Ishikawa (cell line): ENCODE measurements around the gene PIGP.

Experiments used
- CREB1 ChIP-seq: IDR thresholded peaks from 2 replicates; pipeline ENCODE4 v1.6.1; 2012; ENCODE audit warnings: low read depth
- EGR1 ChIP-seq: IDR thresholded peaks from 2 replicates; pipeline ENCODE4 v1.6.1; 2012
- NFIC ChIP-seq: IDR thresholded peaks from 2 replicates; pipeline ENCODE4 v1.6.1; 2012
- RAD21 ChIP-seq: IDR thresholded peaks from 2 replicates; pipeline ENCODE4 v1.6.1; 2012; ENCODE audit warnings: low read depth
- REST ChIP-seq: IDR thresholded peaks from 2 replicates; pipeline ENCODE4 v1.6.1; 2012; ENCODE audit warnings: low read depth, mild to moderate bottlenecking
- TAF1 ChIP-seq: IDR thresholded peaks from 2 replicates; pipeline ENCODE4 v1.6.1; 2012; ENCODE audit warnings: low read depth, mild to moderate bottlenecking
- YY1 ChIP-seq: IDR thresholded peaks from 2 replicates; pipeline ENCODE4 v1.6.1; 2012; ENCODE audit warnings: low read depth
- TF ChIP-seq, protein P1 (sequence below): IDR thresholded peaks from 2 replicates; pipeline ENCODE4 v1.6.1; 2012
- TF ChIP-seq, protein P2 (sequence below): IDR thresholded peaks from 2 replicates; pipeline ENCODE4 v1.6.1; 2012

DNA sequence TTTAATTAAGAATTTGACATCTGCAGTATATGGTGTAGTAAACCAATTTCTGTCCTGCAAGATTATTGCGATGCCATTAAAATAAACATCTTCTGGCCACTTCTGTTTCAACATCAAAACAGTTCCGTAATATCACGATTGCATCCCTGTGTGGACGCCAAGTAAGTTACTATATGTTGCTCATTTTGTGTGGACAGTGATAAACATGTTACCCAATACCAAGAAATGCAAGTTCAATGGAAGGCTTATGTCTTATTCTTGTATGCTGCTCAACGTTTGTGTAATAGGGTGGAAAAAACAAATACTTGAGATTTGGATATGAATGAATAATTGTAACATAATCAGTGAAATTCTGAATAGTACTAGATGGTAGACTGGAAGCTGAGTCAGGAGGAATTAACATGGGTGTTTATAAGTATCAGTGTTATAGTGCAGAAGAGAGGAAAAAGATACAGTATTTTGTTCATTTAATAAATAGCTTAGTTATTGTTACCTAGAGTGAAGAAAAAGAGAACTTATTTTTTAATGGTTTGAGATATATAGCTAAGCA, 15.4 kb upstream of the PIGP start:
- TF ChIP-seq YY1 (no peak), RAD21 (no peak), CREB1 (no peak), TAF1 (no peak), REST (no peak), EGR1 (no peak), NFIC (no peak)
- TF ChIP-seq, protein P1, sequence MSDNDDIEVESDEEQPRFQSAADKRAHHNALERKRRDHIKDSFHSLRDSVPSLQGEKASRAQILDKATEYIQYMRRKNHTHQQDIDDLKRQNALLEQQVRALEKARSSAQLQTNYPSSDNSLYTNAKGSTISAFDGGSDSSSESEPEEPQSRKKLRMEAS = no peak
- TF ChIP-seq, protein P2, sequence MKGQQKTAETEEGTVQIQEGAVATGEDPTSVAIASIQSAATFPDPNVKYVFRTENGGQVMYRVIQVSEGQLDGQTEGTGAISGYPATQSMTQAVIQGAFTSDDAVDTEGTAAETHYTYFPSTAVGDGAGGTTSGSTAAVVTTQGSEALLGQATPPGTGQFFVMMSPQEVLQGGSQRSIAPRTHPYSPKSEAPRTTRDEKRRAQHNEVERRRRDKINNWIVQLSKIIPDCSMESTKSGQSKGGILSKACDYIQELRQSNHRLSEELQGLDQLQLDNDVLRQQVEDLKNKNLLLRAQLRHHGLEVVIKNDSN = no peak
